Measurements from ENCODE around the gene BCL7A. TPM values are rescaled to one million over a fixed set of nuclear protein-coding genes. Genes with fewer than 3 reads are reported as not detected.

BCL7A gene
- total RNA-seq, 1 donor from 2014 or later = 11.2 TPM

- H3K4me1 ChIP-seq = peaks cover 54% of the 10 kb centered on the region
- H3K27me3 ChIP-seq (ENCODE audit: low read depth) = no peaks in the 10 kb centered on the region
- peak overlapping the region; percentile 86 for H3K27ac ChIP-seq (replicated peaks)
- DNase-seq = peak; percentile 49
- TF ChIP-seq CTCF (IDR thresholded peaks at IDR 0.05; ENCODE audit: borderline replicate concordance) = no peak
- peaks cover 6% of the 10 kb centered on the region for H3K36me3 ChIP-seq
- H3K9me3 ChIP-seq (replicated peaks) = no peaks in the 10 kb centered on the region
- peak overlapping the region; percentile 11 for H3K4me3 ChIP-seq
- intact Hi-C loops (cut with micrococcal nuclease) = no loop called here
Observed at GRCh38 chr12:122064780-122065588, 43.3 kb downstream of the BCL7A start.

- H3K4me3 ChIP-seq = no peak overlapping the region
- H3K9me3 ChIP-seq (replicated peaks) = no peaks in the 10 kb centered on the region
- intact Hi-C loops (cut with micrococcal nuclease) = no loop called here
- TF ChIP-seq CTCF (IDR thresholded peaks at IDR 0.05; ENCODE audit: borderline replicate concordance) = no peak
- H3K36me3 ChIP-seq = no peaks in the 10 kb centered on the region
- no peak for DNase-seq
- peak overlapping the region; percentile 16 for H3K27ac ChIP-seq (replicated peaks)
- H3K4me1 ChIP-seq = peaks cover 54% of the 10 kb centered on the region
- H3K27me3 ChIP-seq (ENCODE audit: low read depth) = no peaks in the 10 kb centered on the region
Observed at GRCh38 chr12:122067548-122067947, 45.9 kb downstream of the BCL7A start.

- peaks cover 54% of the 10 kb centered on the region for H3K4me1 ChIP-seq
- H3K36me3 ChIP-seq = no peaks in the 10 kb centered on the region
- TF ChIP-seq CTCF (IDR thresholded peaks at IDR 0.05; ENCODE audit: borderline replicate concordance) = no peak
- no peak overlapping the region for H3K4me3 ChIP-seq
- no peak for DNase-seq
- H3K27ac ChIP-seq (replicated peaks) = peak overlapping the region; percentile 16
- intact Hi-C loops (cut with micrococcal nuclease) = no loop called here
- H3K9me3 ChIP-seq (replicated peaks) = no peaks in the 10 kb centered on the region
- no peaks in the 10 kb centered on the region for H3K27me3 ChIP-seq (ENCODE audit: low read depth)
Observed at GRCh38 chr12:122067966-122068365, 46.3 kb downstream of the BCL7A start.

- TF ChIP-seq CTCF (IDR thresholded peaks at IDR 0.05; ENCODE audit: borderline replicate concordance) = no peak
- intact Hi-C loops (cut with micrococcal nuclease) = no loop called here
- Histone ChIP-seq H3K4me3 (peak overlapping the region; percentile 25), H3K9me3 (replicated peaks) (no peaks in the 10 kb centered on the region), H3K36me3 (no peaks in the 10 kb centered on the region), H3K27me3 (ENCODE audit: low read depth) (no peaks in the 10 kb centered on the region), H3K4me1 (peaks cover 29% of the 10 kb centered on the region), H3K27ac (replicated peaks) (peak overlapping the region; percentile 86)
- peak; percentile 46 for DNase-seq
Observed at GRCh38 chr12:122072031-122072970, 50.6 kb downstream of the BCL7A start.

GRCh38 chr12:122073815-122074214, 52.1 kb downstream of the BCL7A start:
- no peaks in the 10 kb centered on the region for H3K36me3 ChIP-seq
- no peak overlapping the region for H3K4me3 ChIP-seq
- no peaks in the 10 kb centered on the region for H3K9me3 ChIP-seq (replicated peaks)
- no peaks in the 10 kb centered on the region for H3K27me3 ChIP-seq (ENCODE audit: low read depth)
- intact Hi-C loops (cut with micrococcal nuclease) = no loop called here
- H3K4me1 ChIP-seq = peaks cover 22% of the 10 kb centered on the region
- no peak overlapping the region for H3K27ac ChIP-seq (replicated peaks)
- no peak for DNase-seq
- no peak for TF ChIP-seq CTCF (IDR thresholded peaks at IDR 0.05; ENCODE audit: borderline replicate concordance)

Data from left ventricle myocardium inferior (tissue), 1 donor.